Trophoblast cell (in vitro differentiated cells and primary cell): ENCODE measurements around the gene PREX1.

Source experiments
- DNase-seq, 2 donors: peaks; one replicate each; pipeline ENCODE4 v3.0.0-alpha.2; 2016
- H2AFZ ChIP-seq: 2 replicates; pipeline ENCODE4 v1.6.1; 2013; ENCODE audit warnings: low read length, moderate library complexity, mild to moderate bottlenecking; ENCODE audit not compliant: insufficient read depth, poor library complexity
- H2AK5ac ChIP-seq: 2 replicates; pipeline ENCODE4 v1.6.1; 2013; ENCODE audit warnings: mild to moderate bottlenecking, low read length
- H2BK120ac ChIP-seq: 2 replicates; pipeline ENCODE4 v1.6.1; 2013; ENCODE audit warnings: low read length, mild to moderate bottlenecking, moderate library complexity; ENCODE audit not compliant: insufficient read depth, poor library complexity
- H2BK12ac ChIP-seq: 2 replicates; pipeline ENCODE4 v1.6.1; 2013; ENCODE audit warnings: mild to moderate bottlenecking, low read length, moderate library complexity
- H2BK5ac ChIP-seq: 2 replicates; pipeline ENCODE4 v1.6.1; 2013; ENCODE audit warnings: low read length, low read depth, moderate library complexity, mild to moderate bottlenecking; ENCODE audit not compliant: poor library complexity
- H3K14ac ChIP-seq: 2 replicates; pipeline ENCODE4 v1.6.1; 2013; ENCODE audit warnings: mild to moderate bottlenecking, low read length
- H3K18ac ChIP-seq: 2 replicates; pipeline ENCODE4 v1.6.1; 2013; ENCODE audit warnings: mild to moderate bottlenecking, low read length
- H3K23ac ChIP-seq: 2 replicates; pipeline ENCODE4 v1.6.1; 2013; ENCODE audit warnings: low read length
- H3K27ac ChIP-seq: 2 replicates; pipeline ENCODE4 v1.5.1; 2013; ENCODE audit warnings: low read depth, mild to moderate bottlenecking, inconsistent platforms, low read length, moderate library complexity
- H3K27me3 ChIP-seq: 2 replicates; pipeline ENCODE4 v1.6.1; 2013; ENCODE audit warnings: inconsistent platforms, mild to moderate bottlenecking, low read length, moderate library complexity; ENCODE audit not compliant: insufficient read depth
- H3K36me3 ChIP-seq, 2 experiments: 1 replicate in 1 of 2; 2 replicates in 1 of 2; pipeline ENCODE4 v1.6.1; 2013; ENCODE audit warnings: low read length in 2 of 2, mild to moderate bottlenecking in 2 of 2, moderate library complexity in 1 of 2; ENCODE audit not compliant: insufficient read depth in 2 of 2, control insufficient read depth in 1 of 2
- H3K4ac ChIP-seq: 2 replicates; pipeline ENCODE4 v1.6.1; 2013; ENCODE audit warnings: low read depth, mild to moderate bottlenecking, low read length, moderate library complexity
- H3K4me1 ChIP-seq, 2 experiments: 1 replicate in 1 of 2; 2 replicates in 1 of 2; pipeline ENCODE4 v1.6.1; 2013; ENCODE audit warnings: low read length in 2 of 2, mild to moderate bottlenecking in 2 of 2, moderate library complexity in 1 of 2; ENCODE audit not compliant: insufficient read depth in 2 of 2, control insufficient read depth in 1 of 2
- H3K4me2 ChIP-seq: 2 replicates; pipeline ENCODE4 v1.6.1; 2013; ENCODE audit warnings: inconsistent platforms, mild to moderate bottlenecking, low read length, moderate library complexity
- H3K4me3 ChIP-seq: 2 replicates; pipeline ENCODE4 v1.5.1; 2013; ENCODE audit warnings: mild to moderate bottlenecking, low read depth, low read length, inconsistent platforms
- H3K79me1 ChIP-seq: one replicate; pipeline ENCODE4 v1.6.1; 2013; ENCODE audit warnings: low read length
- H3K79me2 ChIP-seq: 2 replicates; pipeline ENCODE4 v1.6.1; 2013; ENCODE audit warnings: low read length, mild to moderate bottlenecking; ENCODE audit not compliant: control insufficient read depth, insufficient read depth, poor library complexity
- H3K9ac ChIP-seq: 2 replicates; pipeline ENCODE4 v1.6.1; 2013; ENCODE audit warnings: mild to moderate bottlenecking, low read length
- H3K9me3 ChIP-seq: 2 replicates; pipeline ENCODE4 v1.6.1; 2013; ENCODE audit warnings: low read depth, mild to moderate bottlenecking, control low read depth, inconsistent platforms, low read length; ENCODE audit not compliant: insufficient read depth
- H4K12ac ChIP-seq: 2 replicates; pipeline ENCODE4 v1.6.1; 2013; ENCODE audit warnings: low read depth, mild to moderate bottlenecking, low read length, moderate library complexity
- H4K8ac ChIP-seq: 2 replicates; pipeline ENCODE4 v1.6.1; 2013; ENCODE audit warnings: low read depth, mild to moderate bottlenecking, low read length, moderate library complexity
- H4K91ac ChIP-seq: one replicate; pipeline ENCODE4 v1.6.1; 2013; ENCODE audit warnings: low read depth, mild to moderate bottlenecking, low read length, moderate library complexity
- WGBS: extraction: QIAGEN DNeasy Blood & Tissue Kit; methylation state at CpG from one replicate; pipeline ENCODE4 v1.1.7; 2013; ENCODE audit warnings: missing lambda C conversion rate; ENCODE audit not compliant: insufficient read length, insufficient coverage; ENCODE audit errors: extremely low coverage; 5-methylcytosine and 5-hydroxymethylcytosine counted together

PREX1 gene

GRCh38 chr20:48787861-48788375 is 39.9 kb downstream of the PREX1 start:
- peak; percentile 36 to 72 for DNase-seq
- no peaks in the 10 kb centered on the region for H3K27me3 ChIP-seq
- no peak overlapping the region for H3K27ac ChIP-seq
- no peaks in the 10 kb centered on the region for H3K79me1 ChIP-seq
- H2AK5ac ChIP-seq, result no peak overlapping the region
- H4K12ac ChIP-seq, result no peak overlapping the region
- no peak overlapping the region for H3K4ac ChIP-seq
- no peaks in the 10 kb centered on the region for H3K4me1 ChIP-seq
- H3K23ac ChIP-seq, result no peak overlapping the region
- no peak overlapping the region for H2AFZ ChIP-seq
- H3K14ac ChIP-seq, result no peak overlapping the region
- no peak overlapping the region for H3K18ac ChIP-seq
- no peak overlapping the region for H3K9ac ChIP-seq
- peaks cover 2% of the 10 kb centered on the region for H3K9me3 ChIP-seq
- H3K36me3 ChIP-seq, result no peaks in the 10 kb centered on the region
- no peak overlapping the region for H2BK12ac ChIP-seq
- H3K4me2 ChIP-seq, result no peak overlapping the region
- H4K8ac ChIP-seq, result no peak overlapping the region
- H3K79me2 ChIP-seq, result no peaks in the 10 kb centered on the region
- no peak overlapping the region for H2BK5ac ChIP-seq
- WGBS, result no CpG with 5 or more reads among the region's 9 CpGs
- H3K4me3 ChIP-seq, result no peak overlapping the region
- no peak overlapping the region for H4K91ac ChIP-seq
- H2BK120ac ChIP-seq, result no peak overlapping the region

GRCh38 chr20:48786951-48787705 is 40.7 kb downstream of the PREX1 start:
- H2BK120ac ChIP-seq, result no peak overlapping the region
- H4K91ac ChIP-seq, result no peak overlapping the region
- no peak for DNase-seq
- H2BK12ac ChIP-seq, result no peak overlapping the region
- H3K27ac ChIP-seq, result no peak overlapping the region
- no peak overlapping the region for H3K9ac ChIP-seq
- H2AK5ac ChIP-seq, result no peak overlapping the region
- H3K4ac ChIP-seq, result no peak overlapping the region
- WGBS, result no CpG with 5 or more reads among the region's 19 CpGs
- no peak overlapping the region for H4K8ac ChIP-seq
- no peak overlapping the region for H3K14ac ChIP-seq
- no peak overlapping the region for H3K18ac ChIP-seq
- no peak overlapping the region for H2BK5ac ChIP-seq
- no peaks in the 10 kb centered on the region for H3K79me1 ChIP-seq
- no peak overlapping the region for H3K23ac ChIP-seq
- H3K9me3 ChIP-seq, result peaks cover 2% of the 10 kb centered on the region
- no peak overlapping the region for H2AFZ ChIP-seq
- H4K12ac ChIP-seq, result no peak overlapping the region
- H3K4me1 ChIP-seq, result no peaks in the 10 kb centered on the region
- no peaks in the 10 kb centered on the region for H3K79me2 ChIP-seq
- no peaks in the 10 kb centered on the region for H3K27me3 ChIP-seq
- H3K4me2 ChIP-seq, result no peak overlapping the region
- H3K36me3 ChIP-seq, result no peaks in the 10 kb centered on the region
- no peak overlapping the region for H3K4me3 ChIP-seq

- no CpG with 5 or more reads among the region's 8 CpGs for WGBS
Observed at GRCh38 chr20:48785801-48786200, 42.0 kb downstream of the PREX1 start.

DNA sequence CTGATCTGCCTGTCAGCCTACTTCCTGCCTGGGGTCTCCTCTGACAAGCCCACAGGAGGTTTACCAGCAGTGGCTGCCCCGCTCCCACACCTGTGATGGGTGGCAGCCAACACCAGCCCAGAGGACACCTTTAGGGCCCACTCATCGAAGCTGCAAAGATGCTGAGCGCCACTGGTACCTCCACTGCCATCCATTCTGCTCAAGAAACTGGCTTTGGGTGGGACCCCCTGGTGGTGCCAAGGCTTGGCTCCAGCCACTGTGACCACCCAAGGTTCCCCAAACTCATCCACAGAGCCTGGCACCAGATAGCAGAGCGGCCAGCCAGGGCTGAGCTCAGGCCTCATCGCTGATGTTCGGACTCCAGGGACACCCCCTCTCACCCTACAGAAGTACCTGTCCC is 42.5 kb downstream of the PREX1 start:
- Histone ChIP-seq H3K14ac (no peak overlapping the region), H2AFZ (no peak overlapping the region), H2BK12ac (no peak overlapping the region), H3K23ac (no peak overlapping the region), H3K9ac (no peak overlapping the region), H4K91ac (no peak overlapping the region), H2AK5ac (no peak overlapping the region), H3K4ac (no peak overlapping the region), H2BK120ac (no peak overlapping the region), H3K4me3 (no peak overlapping the region), H3K79me1 (no peaks in the 10 kb centered on the region), H3K36me3 (no peaks in the 10 kb centered on the region), H2BK5ac (no peak overlapping the region), H4K8ac (no peak overlapping the region), H3K27me3 (no peaks in the 10 kb centered on the region), H3K4me2 (no peak overlapping the region), H3K27ac (no peak overlapping the region), H3K4me1 (no peaks in the 10 kb centered on the region), H4K12ac (no peak overlapping the region), H3K9me3 (peaks cover 2% of the 10 kb centered on the region), H3K18ac (no peak overlapping the region), H3K79me2 (no peaks in the 10 kb centered on the region)
- DNase-seq, result no peak
- no CpG with 5 or more reads among the region's 6 CpGs for WGBS

More at GRCh38 chr20:48785801-48786200, 42.0 kb downstream of the PREX1 start:
- H3K4me1 ChIP-seq, result no peaks in the 10 kb centered on the region
- no peak overlapping the region for H3K23ac ChIP-seq
- no peak overlapping the region for H2BK12ac ChIP-seq
- H3K14ac ChIP-seq, result no peak overlapping the region
- H3K36me3 ChIP-seq, result no peaks in the 10 kb centered on the region
- H3K79me2 ChIP-seq, result no peaks in the 10 kb centered on the region
- H2AFZ ChIP-seq, result no peak overlapping the region
- DNase-seq, result no peak
- no peak overlapping the region for H4K12ac ChIP-seq
- peaks cover 2% of the 10 kb centered on the region for H3K9me3 ChIP-seq
- H2BK5ac ChIP-seq, result no peak overlapping the region
- H3K79me1 ChIP-seq, result no peaks in the 10 kb centered on the region
- H3K18ac ChIP-seq, result no peak overlapping the region
- H3K4me2 ChIP-seq, result no peak overlapping the region
- H3K27ac ChIP-seq, result no peak overlapping the region
- no peak overlapping the region for H4K8ac ChIP-seq
- no peak overlapping the region for H3K4ac ChIP-seq
- H4K91ac ChIP-seq, result no peak overlapping the region
- no peak overlapping the region for H3K4me3 ChIP-seq
- no peaks in the 10 kb centered on the region for H3K27me3 ChIP-seq
- H3K9ac ChIP-seq, result no peak overlapping the region
- H2BK120ac ChIP-seq, result no peak overlapping the region
- H2AK5ac ChIP-seq, result no peak overlapping the region
